MCF 10A (cell line): ENCODE measurements around the gene PTPRN2. TPM values are rescaled to one million over a fixed set of nuclear protein-coding genes. Genes with fewer than 3 reads are reported as not detected.
"Not testable (repeated sequence)": the region's sequence is repeated elsewhere in the genome, so short reads cannot be mapped to it uniquely, and the experiment has no call there.

Experiments used
- BruUV-seq: library from RNA; stranded (reverse); fragments of 400-500 nt; replicated peaks from 2 replicates; lab custom pipeline; 2021; lab: Mats Ljungman, UMichigan
- CTCF ChIA-PET: fragments of 300-600 bp; sonication (Branson Sonifier 250); formaldehyde crosslinking; extraction: SDS; loops from one replicate; lab custom pipeline; 2021; ENCODE audit warnings: antibody characterized with exemption, inconsistent platforms; lab: Yijun Ruan, JAX
- POLR2A ChIA-PET: fragments of 300-600, 350-650 bp; sonication (Branson Sonifier 250); formaldehyde crosslinking; extraction: SDS; loops from one replicate; lab custom pipeline; 2020; ENCODE audit warnings: antibody characterized with exemption, inconsistent platforms; lab: Yijun Ruan, JAX
- DNase-seq: peaks from one replicate; pipeline ENCODE4 v3.0.0-alpha.2; 2018; ENCODE audit not compliant: unreplicated experiment
- H3K27ac Mint-ChIP-seq: one replicate; pipeline ENCODE4 v1.8.0; 2022; ENCODE audit warnings: mild to moderate bottlenecking, low read depth, mixed read lengths; ENCODE audit not compliant: unreplicated experiment
- H3K27me3 Mint-ChIP-seq: one replicate; pipeline ENCODE4 v1.8.0; 2022; ENCODE audit warnings: mixed read lengths; ENCODE audit not compliant: insufficient read depth, unreplicated experiment
- H3K36me3 Mint-ChIP-seq: one replicate; pipeline ENCODE4 v1.8.0; 2022; ENCODE audit warnings: mild to moderate bottlenecking, moderate library complexity, mixed read lengths; ENCODE audit not compliant: insufficient read depth, unreplicated experiment
- H3K4me1 Mint-ChIP-seq: one replicate; pipeline ENCODE4 v1.8.0; 2022; ENCODE audit warnings: mixed read lengths; ENCODE audit not compliant: insufficient read depth, unreplicated experiment
- H3K4me3 Mint-ChIP-seq: one replicate; pipeline ENCODE4 v1.8.0; 2022; ENCODE audit warnings: mild to moderate bottlenecking, moderate library complexity, mixed read lengths; ENCODE audit not compliant: unreplicated experiment
- H3K9me3 Mint-ChIP-seq: one replicate; pipeline ENCODE4 v1.8.0; 2022; ENCODE audit warnings: mixed read lengths; ENCODE audit not compliant: unreplicated experiment
- intact Hi-C: fragments of 100-400 bp; cut with micrococcal nuclease; formaldehyde crosslinking; loops from 2 replicates; pipeline ENCODE4 v1.14.1; 2022
- total RNA-seq: library from RNA; stranded (reverse); gene quantifications from 2 replicates; pipeline ENCODE4 v1.2.3, GENCODE V29; 2022
- TF ChIP-seq, protein P1 (sequence below): fragments of 200-600 bp; IDR thresholded peaks from one replicate; pipeline ENCODE4 v1.8.0; 2022; ENCODE audit warnings: antibody characterized with exemption, mild to moderate bottlenecking; ENCODE audit not compliant: unreplicated experiment

Gene PTPRN2
- total RNA-seq, 1 experiment from 2014 or later = 4.5 TPM

DNA sequence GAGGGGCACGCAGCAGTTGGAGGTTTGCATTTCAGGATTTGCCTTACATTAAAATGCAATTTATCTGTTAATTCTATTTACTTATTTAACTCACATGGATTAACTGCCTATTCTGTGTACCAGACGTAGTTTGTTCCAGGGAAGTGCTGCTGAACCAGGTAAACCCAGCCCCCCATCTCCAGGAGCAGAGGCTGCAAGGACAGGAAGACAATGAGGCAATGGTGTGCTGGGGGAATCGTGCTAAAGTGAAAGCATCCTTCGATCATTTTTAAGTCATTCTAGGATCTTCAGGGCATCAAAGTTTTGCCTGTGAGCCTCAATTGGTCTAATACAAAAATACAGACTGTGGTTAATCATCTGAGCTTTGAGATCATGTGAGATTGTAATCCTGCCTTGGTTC lies 1084.4 kb downstream of the PTPRN2 start:
- TF ChIP-seq, protein P1, sequence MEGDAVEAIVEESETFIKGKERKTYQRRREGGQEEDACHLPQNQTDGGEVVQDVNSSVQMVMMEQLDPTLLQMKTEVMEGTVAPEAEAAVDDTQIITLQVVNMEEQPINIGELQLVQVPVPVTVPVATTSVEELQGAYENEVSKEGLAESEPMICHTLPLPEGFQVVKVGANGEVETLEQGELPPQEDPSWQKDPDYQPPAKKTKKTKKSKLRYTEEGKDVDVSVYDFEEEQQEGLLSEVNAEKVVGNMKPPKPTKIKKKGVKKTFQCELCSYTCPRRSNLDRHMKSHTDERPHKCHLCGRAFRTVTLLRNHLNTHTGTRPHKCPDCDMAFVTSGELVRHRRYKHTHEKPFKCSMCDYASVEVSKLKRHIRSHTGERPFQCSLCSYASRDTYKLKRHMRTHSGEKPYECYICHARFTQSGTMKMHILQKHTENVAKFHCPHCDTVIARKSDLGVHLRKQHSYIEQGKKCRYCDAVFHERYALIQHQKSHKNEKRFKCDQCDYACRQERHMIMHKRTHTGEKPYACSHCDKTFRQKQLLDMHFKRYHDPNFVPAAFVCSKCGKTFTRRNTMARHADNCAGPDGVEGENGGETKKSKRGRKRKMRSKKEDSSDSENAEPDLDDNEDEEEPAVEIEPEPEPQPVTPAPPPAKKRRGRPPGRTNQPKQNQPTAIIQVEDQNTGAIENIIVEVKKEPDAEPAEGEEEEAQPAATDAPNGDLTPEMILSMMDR = no peak
- POLR2A ChIA-PET = no interaction called here
- no peaks in the 10 kb centered on the region for H3K9me3 Mint-ChIP-seq
- H3K36me3 Mint-ChIP-seq = no peaks in the 10 kb centered on the region
- peaks cover 6% of the 10 kb centered on the region for H3K4me1 Mint-ChIP-seq
- no peak overlapping the region for H3K4me3 Mint-ChIP-seq
- CTCF ChIA-PET = no interaction called here
- no peak for DNase-seq
- peaks cover 37% of the 10 kb centered on the region for H3K27me3 Mint-ChIP-seq
- intact Hi-C loops = no loop called here
- BruUV-seq = no TSS peak
- no peak overlapping the region for H3K27ac Mint-ChIP-seq

DNA sequence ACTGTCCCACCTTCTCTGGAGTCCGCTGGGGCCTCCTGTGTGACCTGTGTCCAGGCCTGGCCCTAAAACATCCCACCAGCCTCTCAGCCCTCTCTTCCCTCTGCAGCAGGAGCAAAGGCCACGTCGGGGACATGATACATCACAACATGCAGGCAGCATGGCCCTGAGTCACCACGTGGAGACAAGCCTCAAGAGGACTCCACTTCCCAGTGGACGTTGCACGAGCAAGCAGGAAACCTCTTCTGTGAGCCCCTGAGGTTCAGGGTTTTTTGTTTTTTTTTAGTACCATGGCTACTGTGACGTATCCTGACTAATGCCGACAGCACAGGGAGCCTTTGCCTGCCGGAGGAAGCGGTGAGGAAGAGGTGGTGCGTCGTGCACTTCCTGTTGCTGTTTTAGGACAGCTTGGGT lies 1084.9 kb downstream of the PTPRN2 start:
- peaks cover 32% of the 10 kb centered on the region for H3K27me3 Mint-ChIP-seq
- intact Hi-C loops = no loop called here
- peaks cover 6% of the 10 kb centered on the region for H3K4me1 Mint-ChIP-seq
- CTCF ChIA-PET = no interaction called here
- H3K36me3 Mint-ChIP-seq = no peaks in the 10 kb centered on the region
- POLR2A ChIA-PET = no interaction called here
- no TSS peak for BruUV-seq
- DNase-seq = no peak
- no peak overlapping the region for H3K4me3 Mint-ChIP-seq
- no peak overlapping the region for H3K27ac Mint-ChIP-seq
- no peaks in the 10 kb centered on the region for H3K9me3 Mint-ChIP-seq
- TF ChIP-seq, protein P1 = no peak

DNA sequence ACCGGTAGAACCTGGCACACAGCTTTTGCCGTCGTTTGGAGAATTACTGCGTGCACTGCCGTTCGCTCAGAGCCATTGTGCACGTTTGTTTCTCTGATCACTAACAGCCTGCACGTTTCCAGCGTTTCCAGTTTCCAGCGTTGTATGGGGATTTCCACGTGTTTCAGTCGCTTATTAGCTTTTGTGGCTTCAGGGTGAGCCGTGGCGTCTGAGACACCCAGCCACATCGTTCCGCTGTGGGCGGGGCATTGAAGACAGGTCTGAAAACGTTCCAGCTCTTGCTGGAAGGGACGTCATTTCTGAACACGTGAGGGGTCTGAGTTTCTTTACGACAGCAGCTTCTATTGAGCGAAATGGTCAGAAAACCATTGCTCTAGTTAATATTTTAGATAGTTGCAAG lies 1086.0 kb downstream of the PTPRN2 start:
- ChIA-PET CTCF (no interaction called here), POLR2A (no interaction called here)
- H3K36me3 Mint-ChIP-seq = no peaks in the 10 kb centered on the region
- intact Hi-C loops = no loop called here
- TF ChIP-seq, protein P1 = no peak
- peaks cover 21% of the 10 kb centered on the region for H3K27me3 Mint-ChIP-seq
- BruUV-seq = no TSS peak
- no peak overlapping the region for H3K4me3 Mint-ChIP-seq
- DNase-seq = no peak
- peaks cover 6% of the 10 kb centered on the region for H3K4me1 Mint-ChIP-seq
- no peaks in the 10 kb centered on the region for H3K9me3 Mint-ChIP-seq
- no peak overlapping the region for H3K27ac Mint-ChIP-seq

DNA sequence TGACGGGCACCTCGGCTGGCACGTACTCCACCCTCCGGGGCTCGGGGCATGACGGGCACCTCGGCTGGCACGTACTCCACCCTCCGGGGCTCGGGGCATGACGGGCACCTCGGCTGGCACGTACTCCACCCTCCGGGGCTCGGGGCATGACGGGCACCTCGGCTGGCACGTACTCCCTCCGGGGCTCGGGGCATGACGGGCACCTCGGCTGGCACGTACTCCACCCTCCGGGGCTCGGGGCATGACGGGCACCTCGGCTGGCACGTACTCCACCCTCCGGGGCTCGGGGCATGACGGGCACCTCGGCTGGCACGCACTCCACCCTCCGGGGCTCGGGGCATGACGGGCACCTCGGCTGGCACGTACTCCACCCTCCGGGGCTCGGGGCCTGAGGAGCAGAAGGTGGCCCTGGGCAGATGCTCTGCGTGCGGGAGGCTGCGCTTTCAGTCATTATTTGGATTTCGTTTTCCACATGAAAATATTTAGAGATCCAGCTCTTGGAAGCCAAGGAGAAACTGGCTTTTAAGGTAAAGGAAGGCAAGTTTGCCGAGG lies 1086.6 kb downstream of the PTPRN2 start:
- POLR2A ChIA-PET, H3K27ac Mint-ChIP-seq, H3K4me1 Mint-ChIP-seq, CTCF ChIA-PET, H3K9me3 Mint-ChIP-seq, intact Hi-C loops, DNase-seq, H3K36me3 Mint-ChIP-seq, H3K4me3 Mint-ChIP-seq, BruUV-seq: not testable (repeated sequence)
- peaks cover 16% of the 10 kb centered on the region for H3K27me3 Mint-ChIP-seq
